ENCODE measurements around the gene KMO. TPM values are rescaled to one million over a fixed set of nuclear protein-coding genes. Genes with fewer than 3 reads are reported as not detected.

Gene KMO
- total and polyA plus RNA-seq, 4 donors = 1.3 to 4.8 (median 2.3) TPM

DNA sequence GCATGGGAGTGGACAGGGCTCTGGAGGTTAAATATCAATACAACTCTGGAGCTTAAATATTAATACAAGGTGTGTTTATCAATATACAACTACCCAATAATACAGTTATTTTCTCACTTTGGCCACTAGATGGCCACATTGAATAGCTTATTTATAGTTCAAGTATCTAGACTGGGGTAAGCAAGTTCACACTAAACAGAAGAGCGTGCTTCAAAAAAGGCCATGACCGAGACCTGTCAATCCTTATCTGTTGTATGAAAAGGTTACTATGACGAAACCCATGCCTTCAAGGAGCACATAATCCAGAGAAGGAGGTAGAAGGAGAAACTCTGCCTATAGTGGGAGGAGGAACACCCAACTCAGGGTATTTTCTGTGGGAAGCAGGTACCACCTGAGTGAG, 78.9 kb downstream of the KMO start:
- Histone ChIP-seq H3K27ac (ENCODE audit: low read depth in 1 of 2, low read length in 2 of 2) (no peak overlapping the region), H3K27me3 (ENCODE audit: control insufficient read depth in 1 of 2, insufficient read depth in 2 of 2, low read length in 1 of 2) (no peaks in the 10 kb centered on the region), H3K9me3 (ENCODE audit: control insufficient read depth, low read length) (no peaks in the 10 kb centered on the region), H3K4me3 (ENCODE audit: low read length in 2 of 2) (no peak overlapping the region), H3K36me3 (ENCODE audit: control insufficient read depth in 1 of 2, insufficient read depth in 2 of 2, low read length in 1 of 2) (no peaks in the 10 kb centered on the region), H3K4me1 (ENCODE audit: control insufficient read depth in 1 of 2, insufficient read depth in 2 of 2, low read length in 2 of 2) (no peaks in the 10 kb centered on the region)
- 3 to 4% methylated on average over 3 of the region's 3 CpGs for WGBS, 2 donors
- ATAC-seq (ENCODE audit: low FRiP score) (peak; percentile 81), DNase-seq (no peak)
- intact Hi-C loops (cut with DNase I) = loop anchor here (2.0 to 5.0 kb wide), 2 partner anchors 221 to 224 kb away; no protein-coding TSS in a partner anchor

- Histone ChIP-seq H3K27ac (ENCODE audit: low read depth in 1 of 2, low read length in 2 of 2) (no peak overlapping the region), H3K4me3 (ENCODE audit: low read length in 2 of 2) (no peak overlapping the region), H3K27me3 (ENCODE audit: control insufficient read depth in 1 of 2, insufficient read depth in 2 of 2, low read length in 1 of 2) (no peaks in the 10 kb centered on the region), H3K4me1 (ENCODE audit: control insufficient read depth in 1 of 2, insufficient read depth in 2 of 2, low read length in 2 of 2) (no peaks in the 10 kb centered on the region), H3K9me3 (ENCODE audit: control insufficient read depth, low read length) (no peaks in the 10 kb centered on the region), H3K36me3 (ENCODE audit: control insufficient read depth in 1 of 2, insufficient read depth in 2 of 2, low read length in 1 of 2) (no peaks in the 10 kb centered on the region)
- ATAC-seq (ENCODE audit: low FRiP score) (no peak), DNase-seq (no peak)
- intact Hi-C loops (cut with DNase I) = loop anchor here (2.0 to 5.0 kb wide), 2 partner anchors 221 to 223 kb away; no protein-coding TSS in a partner anchor
- 84 to 90% methylated on average over 1 of the region's 1 CpG for WGBS, 2 donors
Measured at GRCh38 chr1:241611736-241612135, 79.6 kb downstream of the KMO start.

GRCh38 chr1:241612533-241613477, 80.6 kb downstream of the KMO start:
- H3K4me3 ChIP-seq (ENCODE audit: low read length in 2 of 2) = no peak overlapping the region
- no peak overlapping the region for H3K27ac ChIP-seq (ENCODE audit: low read depth in 1 of 2, low read length in 2 of 2)
- 82 to 88% methylated on average over 9 of the region's 9 CpGs for WGBS, 2 donors
- no peaks in the 10 kb centered on the region for H3K27me3 ChIP-seq (ENCODE audit: control insufficient read depth in 1 of 2, insufficient read depth in 2 of 2, low read length in 1 of 2)
- no peaks in the 10 kb centered on the region for H3K9me3 ChIP-seq (ENCODE audit: control insufficient read depth, low read length)
- no peaks in the 10 kb centered on the region for H3K36me3 ChIP-seq (ENCODE audit: control insufficient read depth in 1 of 2, insufficient read depth in 2 of 2, low read length in 1 of 2)
- intact Hi-C loops (cut with DNase I) = loop anchor here in 1 of 2 donors (5.0 kb wide), 1 partner anchor 219 kb away; no protein-coding TSS in a partner anchor
- DNase-seq (no peak), ATAC-seq (ENCODE audit: low FRiP score) (no peak)
- H3K4me1 ChIP-seq (ENCODE audit: control insufficient read depth in 1 of 2, insufficient read depth in 2 of 2, low read length in 2 of 2) = no peaks in the 10 kb centered on the region

- H3K27me3 ChIP-seq (ENCODE audit: control insufficient read depth in 1 of 2, insufficient read depth in 2 of 2, low read length in 1 of 2) = no peaks in the 10 kb centered on the region
- no peak for DNase-seq
- no peak for ATAC-seq (ENCODE audit: low FRiP score)
- no peaks in the 10 kb centered on the region for H3K4me1 ChIP-seq (ENCODE audit: control insufficient read depth in 1 of 2, insufficient read depth in 2 of 2, low read length in 2 of 2)
- H3K36me3 ChIP-seq (ENCODE audit: control insufficient read depth in 1 of 2, insufficient read depth in 2 of 2, low read length in 1 of 2) = no peaks in the 10 kb centered on the region
- no peak overlapping the region for H3K4me3 ChIP-seq (ENCODE audit: low read length in 2 of 2)
- no peaks in the 10 kb centered on the region for H3K9me3 ChIP-seq (ENCODE audit: control insufficient read depth, low read length)
- WGBS, 2 donors = 90 to 93% methylated on average over 4 of the region's 4 CpGs
- H3K27ac ChIP-seq (ENCODE audit: low read depth in 1 of 2, low read length in 2 of 2) = no peak overlapping the region
- intact Hi-C loops (cut with DNase I) = loop anchor here in 1 of 2 donors (5.0 kb wide), 1 partner anchor 218 kb away; no protein-coding TSS in a partner anchor
Measured at GRCh38 chr1:241614144-241614543, 82.0 kb downstream of the KMO start.

DNA sequence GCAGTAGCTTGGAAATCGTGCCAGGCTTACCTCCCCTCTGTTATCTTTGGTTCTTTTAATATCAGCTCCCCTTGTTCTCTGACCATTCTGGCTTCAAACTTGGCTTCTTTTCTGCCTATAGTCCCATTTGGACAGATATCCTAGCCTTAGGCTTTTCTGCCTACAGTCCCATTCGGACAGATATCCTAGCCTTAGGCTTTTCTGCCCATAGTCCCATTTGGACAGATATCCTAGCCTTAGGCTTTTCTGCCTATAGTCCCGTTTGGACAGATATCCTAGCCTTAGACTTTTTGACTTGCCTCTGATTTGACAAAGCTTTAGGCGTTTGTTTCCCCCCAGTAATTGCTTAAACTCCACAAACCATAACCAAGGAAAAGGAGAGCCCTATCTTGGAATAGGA, 82.4 kb downstream of the KMO start:
- Histone ChIP-seq H3K36me3 (ENCODE audit: control insufficient read depth in 1 of 2, insufficient read depth in 2 of 2, low read length in 1 of 2) (no peaks in the 10 kb centered on the region), H3K27me3 (ENCODE audit: control insufficient read depth in 1 of 2, insufficient read depth in 2 of 2, low read length in 1 of 2) (no peaks in the 10 kb centered on the region), H3K27ac (ENCODE audit: low read depth in 1 of 2, low read length in 2 of 2) (no peak overlapping the region), H3K4me1 (ENCODE audit: control insufficient read depth in 1 of 2, insufficient read depth in 2 of 2, low read length in 2 of 2) (no peaks in the 10 kb centered on the region), H3K9me3 (ENCODE audit: control insufficient read depth, low read length) (no peaks in the 10 kb centered on the region), H3K4me3 (ENCODE audit: low read length in 2 of 2) (no peak overlapping the region)
- DNase-seq (no peak), ATAC-seq (ENCODE audit: low FRiP score) (no peak)
- WGBS, 2 donors = 77 to 79% methylated on average over 4 of the region's 4 CpGs
- intact Hi-C loops (cut with DNase I) = loop anchor here in 1 of 2 donors (5.0 kb wide), 1 partner anchor 218 kb away; no protein-coding TSS in a partner anchor

DNA sequence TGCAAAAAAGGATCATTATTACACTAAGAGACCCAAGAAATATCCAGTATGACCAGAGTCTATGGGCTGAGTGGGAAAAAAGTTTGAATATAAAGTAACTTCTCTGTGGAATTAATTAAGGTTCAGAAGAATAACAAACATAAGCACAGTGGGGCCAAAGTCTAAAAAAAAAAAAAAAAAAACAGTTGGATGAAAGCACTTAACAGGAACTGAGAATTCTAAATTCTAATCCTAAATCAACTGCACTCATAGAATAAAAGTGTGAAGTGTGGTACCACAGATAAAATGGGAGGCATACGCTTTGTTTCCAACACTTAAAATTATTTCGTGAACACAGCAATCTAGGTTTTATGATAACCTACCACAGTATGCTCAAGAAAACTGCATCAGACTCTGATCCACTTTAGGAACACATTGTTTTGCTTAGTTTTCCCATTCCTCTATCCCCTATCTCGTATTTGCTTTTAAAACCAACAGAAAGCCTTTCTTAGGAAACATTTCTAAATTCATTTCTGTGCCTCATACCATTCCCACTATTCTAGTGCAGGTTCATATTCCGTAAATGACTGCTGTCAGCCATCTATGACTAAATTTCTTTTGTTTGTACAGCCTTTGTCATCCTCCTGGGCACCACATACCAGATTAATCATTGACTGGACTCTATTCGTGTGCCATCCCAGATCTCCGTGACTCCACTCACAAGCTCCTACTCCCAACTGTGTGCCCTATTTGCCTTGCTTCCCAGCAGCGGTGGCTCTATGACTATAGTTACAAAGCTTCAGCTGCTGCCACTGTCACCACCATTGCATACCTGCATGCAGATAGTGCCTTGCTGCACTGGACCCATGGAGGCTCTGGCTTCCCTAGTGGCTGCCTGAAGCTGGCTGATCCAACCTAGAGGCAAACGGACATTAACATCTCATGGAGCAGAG, 83.1 kb downstream of the KMO start:
- H3K4me1 ChIP-seq (ENCODE audit: control insufficient read depth in 1 of 2, insufficient read depth in 2 of 2, low read length in 2 of 2) = no peaks in the 10 kb centered on the region
- no peak overlapping the region for H3K27ac ChIP-seq (ENCODE audit: low read depth in 1 of 2, low read length in 2 of 2)
- intact Hi-C loops (cut with DNase I) = no loop called here
- WGBS, 2 donors = 42 to 46% methylated on average over 8 of the region's 8 CpGs
- no peak for ATAC-seq (ENCODE audit: low FRiP score)
- no peaks in the 10 kb centered on the region for H3K27me3 ChIP-seq (ENCODE audit: control insufficient read depth in 1 of 2, insufficient read depth in 2 of 2, low read length in 1 of 2)
- no peak for DNase-seq
- H3K4me3 ChIP-seq (ENCODE audit: low read length in 2 of 2) = no peak overlapping the region
- H3K9me3 ChIP-seq (ENCODE audit: control insufficient read depth, low read length) = no peaks in the 10 kb centered on the region
- H3K36me3 ChIP-seq (ENCODE audit: control insufficient read depth in 1 of 2, insufficient read depth in 2 of 2, low read length in 1 of 2) = no peaks in the 10 kb centered on the region

GRCh38 chr1:241617426-241617825, 85.2 kb downstream of the KMO start:
- Histone ChIP-seq H3K27me3 (ENCODE audit: control insufficient read depth in 1 of 2, insufficient read depth in 2 of 2, low read length in 1 of 2) (no peaks in the 10 kb centered on the region), H3K4me3 (ENCODE audit: low read length in 2 of 2) (no peak overlapping the region), H3K9me3 (ENCODE audit: control insufficient read depth, low read length) (no peaks in the 10 kb centered on the region), H3K4me1 (ENCODE audit: control insufficient read depth in 1 of 2, insufficient read depth in 2 of 2, low read length in 2 of 2) (no peaks in the 10 kb centered on the region), H3K36me3 (ENCODE audit: control insufficient read depth in 1 of 2, insufficient read depth in 2 of 2, low read length in 1 of 2) (no peaks in the 10 kb centered on the region), H3K27ac (ENCODE audit: low read depth in 1 of 2, low read length in 2 of 2) (no peak overlapping the region)
- DNase-seq (no peak), ATAC-seq (ENCODE audit: low FRiP score) (no peak)
- intact Hi-C loops (cut with DNase I) = no loop called here
- 96 to 97% methylated on average over 7 of the region's 7 CpGs for WGBS, 2 donors

DNA sequence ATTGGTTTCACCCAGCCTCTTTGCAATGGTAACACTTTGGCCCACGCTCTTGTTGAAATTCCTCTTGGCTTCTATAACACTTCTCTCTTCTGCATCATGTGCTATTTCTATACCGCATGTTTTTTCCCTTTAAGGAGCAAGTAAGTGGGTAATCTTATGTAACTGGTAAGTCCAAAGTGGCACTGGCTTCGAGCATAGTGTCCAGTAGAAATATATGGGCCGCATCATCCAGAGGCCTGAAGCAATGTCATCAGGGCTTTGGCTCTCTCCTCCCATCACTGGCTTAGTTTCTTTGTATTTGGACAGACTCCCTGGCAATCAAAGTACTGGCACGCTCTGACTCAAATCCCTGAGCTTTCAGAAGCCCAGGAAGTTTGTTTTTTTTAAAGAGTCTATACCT, 90.5 kb downstream of the KMO start:
- intact Hi-C loops (cut with DNase I) = no loop called here
- no peaks in the 10 kb centered on the region for H3K27me3 ChIP-seq (ENCODE audit: control insufficient read depth in 1 of 2, insufficient read depth in 2 of 2, low read length in 1 of 2)
- H3K4me1 ChIP-seq (ENCODE audit: control insufficient read depth in 1 of 2, insufficient read depth in 2 of 2, low read length in 2 of 2) = no peaks in the 10 kb centered on the region
- H3K36me3 ChIP-seq (ENCODE audit: control insufficient read depth in 1 of 2, insufficient read depth in 2 of 2, low read length in 1 of 2) = no peaks in the 10 kb centered on the region
- ATAC-seq (ENCODE audit: low FRiP score) = peak; percentile 44
- H3K9me3 ChIP-seq (ENCODE audit: control insufficient read depth, low read length) = no peaks in the 10 kb centered on the region
- H3K27ac ChIP-seq (ENCODE audit: low read depth in 1 of 2, low read length in 2 of 2) = no peak overlapping the region
- 24 to 33% methylated on average over 5 of the region's 5 CpGs for WGBS, 2 donors
- H3K4me3 ChIP-seq (ENCODE audit: low read length in 2 of 2) = no peak overlapping the region
- DNase-seq = no peak
